Fibroblast of lung (primary cell): Measurements from ENCODE around the gene PDE6A. TPM values are rescaled to one million over a fixed set of nuclear protein-coding genes. Genes with fewer than 3 reads are reported as not detected.

Source experiments
- DNase-seq, 2 donors: peaks; one replicate each; pipeline versions ENCODE4 v3.0.0 to v3.0.0-alpha.2; 2010; ENCODE audit warnings: low read depth in 2 of 2
- H2AFZ ChIP-seq: 2 replicates; pipeline ENCODE4 v1.5.1; 2012; ENCODE audit warnings: low read length, control low read depth, inconsistent platforms
- H3K27ac ChIP-seq: 2 replicates; pipeline ENCODE4 v1.5.1; 2011; ENCODE audit warnings: low read length, control low read depth; ENCODE audit not compliant: insufficient read depth
- H3K27me3 ChIP-seq: 2 replicates; pipeline ENCODE4 v1.5.1; 2011; ENCODE audit warnings: mild to moderate bottlenecking, low read length; ENCODE audit not compliant: control insufficient read depth, insufficient read depth
- H3K36me3 ChIP-seq: 2 replicates; pipeline ENCODE4 v1.5.1; 2011; ENCODE audit warnings: low read length; ENCODE audit not compliant: control insufficient read depth, insufficient read depth
- H3K4me1 ChIP-seq: 2 replicates; pipeline ENCODE4 v1.5.1; 2011; ENCODE audit warnings: low read length; ENCODE audit not compliant: control insufficient read depth, insufficient read depth; ENCODE audit errors: extremely low read depth
- H3K4me2 ChIP-seq: 2 replicates; pipeline ENCODE4 v1.5.1; 2011; ENCODE audit warnings: low read length, control low read depth; ENCODE audit not compliant: insufficient read depth; ENCODE audit errors: extremely low read depth
- H3K4me3 ChIP-seq, 4 experiments: fragments of 200-600 bp in 1 of 4; sonication (generic) in 1 of 4; replicated peaks in 1 of 4; 2 replicates each; pipeline ENCODE4 v1.5.1; 2011 to 2016; ENCODE audit warnings: low read length in 4 of 4, low read depth in 3 of 4, mild to moderate bottlenecking in 3 of 4, control low read depth in 2 of 4, inconsistent platforms in 1 of 4, mixed read lengths in 1 of 4; ENCODE audit not compliant: insufficient read depth in 1 of 4; ENCODE audit errors: control extremely low read depth in 1 of 4
- H3K79me2 ChIP-seq: 2 replicates; pipeline ENCODE4 v1.5.1; 2012; ENCODE audit warnings: mild to moderate bottlenecking, low read length, inconsistent platforms; ENCODE audit not compliant: control insufficient read depth, insufficient read depth
- H3K9ac ChIP-seq: 2 replicates; pipeline ENCODE4 v1.5.1; 2011; ENCODE audit warnings: mild to moderate bottlenecking, low read length, control low read depth; ENCODE audit not compliant: insufficient read depth
- H3K9me3 ChIP-seq: 2 replicates; pipeline ENCODE4 v1.5.1; 2012; ENCODE audit warnings: low read depth, low read length; ENCODE audit not compliant: control insufficient read depth, insufficient read depth
- H4K20me1 ChIP-seq: 2 replicates; pipeline ENCODE4 v1.5.1; 2011; ENCODE audit warnings: low read length; ENCODE audit not compliant: control insufficient read depth, insufficient read depth; ENCODE audit errors: extremely low read depth
- CTCF ChIP-seq, 2 donors: IDR thresholded peaks in 1 of 2; conservative IDR thresholded peaks in 1 of 2; 1 replicate in 1 of 2; 2 replicates in 1 of 2; pipeline ENCODE4 v1.5.1; 2011 to 2012; ENCODE audit warnings: low read length in 2 of 2, control low read depth in 1 of 2, inconsistent platforms in 1 of 2, low read depth in 1 of 2, mild to moderate bottlenecking in 1 of 2
- EZH2 ChIP-seq: IDR thresholded peaks from 2 replicates; pipeline ENCODE4 v1.5.1; 2012; ENCODE audit warnings: low read length, control low read depth, mild to moderate bottlenecking; ENCODE audit errors: missing control alignments
- polyA plus RNA-seq, 2 donors: library from polyadenylated mRNA; depleted of rRNA in 1 of 2; stranded (reverse) in 1 of 2; unstranded in 1 of 2; fragments of >200 nt; gene quantifications; 2 replicates each; pipeline ENCODE4 v1.2.1, GENCODE V29; 2011 to 2012; ENCODE audit warnings: missing spikeins in 1 of 2
- total RNA-seq: library from RNA; depleted of rRNA; stranded (reverse); fragments of >200 nt; gene quantifications from 2 replicates; pipeline ENCODE4 v1.2.1, GENCODE V29; 2014

Gene PDE6A
- total and polyA plus RNA-seq, 2 donors (not counting 1 experiment from before 2014, with no cell fraction given) = under 0.01 TPM; not detected in 1

DNA sequence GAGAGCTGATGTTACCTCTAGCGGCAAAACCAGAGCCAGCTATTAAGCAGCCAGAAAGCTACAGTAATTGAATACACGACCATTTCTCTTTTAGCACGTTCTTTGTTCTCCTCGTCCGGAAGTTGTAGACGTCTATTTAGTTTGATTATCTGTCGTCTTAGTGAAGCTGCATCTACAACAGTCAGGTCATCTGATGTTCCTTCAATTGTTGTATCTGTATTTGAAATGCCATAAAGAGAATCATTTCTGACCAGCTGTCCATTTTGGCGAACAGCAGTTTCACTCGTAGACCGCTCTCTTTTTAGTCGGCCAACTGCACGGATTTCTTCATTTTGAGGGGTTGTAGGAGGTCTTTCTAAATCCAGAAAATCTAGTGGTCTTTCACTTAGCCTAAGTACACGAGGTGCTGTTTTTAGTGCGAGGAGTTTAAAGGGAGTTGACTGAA, 12.6 kb downstream of the PDE6A start:
- peak overlapping the region; percentile 21 for H3K4me2 ChIP-seq
- H3K4me3 ChIP-seq = peak overlapping the region in 2 of 4 experiments; percentile 33 to 45

GRCh38 chr5:149930749-149931574, 13.6 kb downstream of the PDE6A start:
- Histone ChIP-seq H3K27me3 (peaks cover 2% of the 10 kb centered on the region), H3K4me1 (no peaks in the 10 kb centered on the region), H3K9me3 (no peaks in the 10 kb centered on the region), H3K9ac (no peak overlapping the region), H3K4me2 (peak overlapping the region; percentile 64), H3K36me3 (no peaks in the 10 kb centered on the region), H2AFZ (no peak overlapping the region), H4K20me1 (no peaks in the 10 kb centered on the region), H3K79me2 (no peaks in the 10 kb centered on the region), H3K27ac (no peak overlapping the region), H3K4me3 (peak overlapping the region; percentile 33 to 53 (median 52))
- TF ChIP-seq EZH2 (no peak), CTCF (conservative IDR thresholded peaks at IDR 0.05 in 1 of 2, IDR thresholded peaks at IDR 0.05 in 1 of 2; ENCODE audit: low read depth in 1 of 2, low read length in 2 of 2) (no peak)
- DNase-seq = no peak

More for the DNA sequence above, 12.6 kb downstream of the PDE6A start:
- H3K27ac ChIP-seq = no peak overlapping the region
- peaks cover under 1% of the 10 kb centered on the region for H3K4me1 ChIP-seq
- DNase-seq = no peak
- no peak overlapping the region for H2AFZ ChIP-seq
- TF ChIP-seq CTCF (conservative IDR thresholded peaks at IDR 0.05 in 1 of 2, IDR thresholded peaks at IDR 0.05 in 1 of 2; ENCODE audit: low read depth in 1 of 2, low read length in 2 of 2) = no peak
- TF ChIP-seq EZH2 = no peak
- no peak overlapping the region for H3K9ac ChIP-seq
- peaks cover 2% of the 10 kb centered on the region for H3K27me3 ChIP-seq
- H3K36me3 ChIP-seq = no peaks in the 10 kb centered on the region
- H3K79me2 ChIP-seq = no peaks in the 10 kb centered on the region
- no peaks in the 10 kb centered on the region for H4K20me1 ChIP-seq
- no peaks in the 10 kb centered on the region for H3K9me3 ChIP-seq

DNA sequence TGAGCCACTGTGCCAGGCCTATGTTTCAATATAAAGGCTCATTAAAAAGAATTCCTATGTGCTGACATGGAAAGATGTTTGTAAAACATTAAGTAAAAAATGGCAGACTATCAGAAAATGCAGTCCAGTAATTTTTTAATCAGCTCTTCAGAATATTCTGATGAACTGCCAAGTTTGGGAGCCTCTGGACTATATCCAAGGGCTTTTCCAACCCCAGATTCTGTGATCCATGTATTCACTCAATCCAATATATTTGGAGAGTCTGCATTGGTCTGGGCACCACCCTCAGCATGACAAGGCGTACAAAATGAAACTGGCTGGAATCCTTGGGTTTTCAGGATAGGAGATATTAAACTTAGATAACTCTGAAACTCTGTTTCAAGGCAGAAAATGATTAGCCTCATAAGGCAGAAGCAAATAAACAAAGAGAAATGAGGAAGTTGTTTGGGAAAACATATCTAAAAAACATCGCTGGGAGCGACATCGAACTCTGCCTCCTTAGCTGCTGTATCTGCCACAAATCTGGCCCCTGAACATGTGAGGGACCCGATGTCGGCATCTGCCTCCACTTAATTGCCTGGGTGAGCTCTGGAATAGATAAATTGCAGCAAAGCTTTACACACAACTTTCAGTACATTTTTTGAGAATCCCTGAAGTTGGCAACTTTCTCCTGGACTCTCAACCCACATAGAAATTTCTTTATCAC, 14.4 kb downstream of the PDE6A start:
- H3K9me3 ChIP-seq = no peaks in the 10 kb centered on the region
- peak overlapping the region; percentile 33 to 53 (median 52) for H3K4me3 ChIP-seq
- H2AFZ ChIP-seq = peak overlapping the region; percentile 70
- peaks cover 2% of the 10 kb centered on the region for H3K27me3 ChIP-seq
- no peaks in the 10 kb centered on the region for H4K20me1 ChIP-seq
- TF ChIP-seq CTCF (conservative IDR thresholded peaks at IDR 0.05 in 1 of 2, IDR thresholded peaks at IDR 0.05 in 1 of 2; ENCODE audit: low read depth in 1 of 2, low read length in 2 of 2) (no peak), EZH2 (no peak)
- H3K9ac ChIP-seq = no peak overlapping the region
- H3K79me2 ChIP-seq = no peaks in the 10 kb centered on the region
- no peak overlapping the region for H3K27ac ChIP-seq
- H3K4me1 ChIP-seq = no peaks in the 10 kb centered on the region
- H3K36me3 ChIP-seq = no peaks in the 10 kb centered on the region
- DNase-seq = peak in 1 of 2 donors; percentile 62
- peak overlapping the region; percentile 64 for H3K4me2 ChIP-seq
